GM12878 (cell line): Measurements from ENCODE around the gene RLN2.

Source experiments
- CHD2 ChIP-seq: IDR thresholded peaks from 2 replicates; pipeline ENCODE4 v1.6.1; 2011; ENCODE audit warnings: low read depth, low read length, improper control_type of control experiment, borderline replicate concordance
- CREB1 ChIP-seq: IDR thresholded peaks from 2 replicates; pipeline ENCODE4 v1.6.1; 2012; ENCODE audit warnings: low read depth, mild to moderate bottlenecking, inconsistent platforms
- CTCF ChIP-seq, 3 experiments: IDR thresholded peaks in 2 of 3; conservative IDR thresholded peaks in 1 of 3; 2 replicates each; pipeline ENCODE4 v1.5.1; 2011; ENCODE audit warnings: low read depth in 3 of 3, low read length in 3 of 3, mild to moderate bottlenecking in 3 of 3, control low read depth in 2 of 3, moderate library complexity in 2 of 3, inconsistent platforms in 1 of 3, mixed read lengths in 1 of 3; ENCODE audit not compliant: control insufficient read depth in 2 of 3, insufficient read depth in 1 of 3; ENCODE audit errors: extremely low read depth in 1 of 3
- E2F8 ChIP-seq: fragments of 450-650 bp; IDR thresholded peaks from 2 replicates; pipeline ENCODE4 v1.6.1; 2018; ENCODE audit warnings: mild to moderate bottlenecking, low read depth, moderate library complexity; ENCODE audit not compliant: partially characterized antibody
- MXI1 ChIP-seq: fragments of 150-350 bp; IDR thresholded peaks from 2 replicates; pipeline ENCODE4 v1.6.1; 2011; ENCODE audit warnings: low read depth, mild to moderate bottlenecking, inconsistent platforms, low read length, improper control_type of control experiment
- POLR2AphosphoS5 ChIP-seq: IDR thresholded peaks from 2 replicates; pipeline ENCODE4 v1.6.1; 2011; ENCODE audit warnings: mild to moderate bottlenecking, low read length, inconsistent platforms
- SIN3A ChIP-seq: IDR thresholded peaks from 2 replicates; pipeline ENCODE4 v1.6.1; 2012; ENCODE audit warnings: low read depth, low read length, improper control_type of control experiment
- SMAD5 ChIP-seq: IDR thresholded peaks from 2 replicates; pipeline ENCODE4 v1.6.1; 2016; ENCODE audit warnings: antibody characterized with exemption, low read depth
- SMC3 ChIP-seq: IDR thresholded peaks from 2 replicates; pipeline ENCODE4 v1.6.1; 2011; ENCODE audit warnings: low read length, improper control_type of control experiment, borderline replicate concordance
- SP1 ChIP-seq: IDR thresholded peaks from one replicate; pipeline ENCODE4 v1.6.1; 2011; ENCODE audit warnings: low read depth, low read length
- TAF1 ChIP-seq: IDR thresholded peaks from 2 replicates; pipeline ENCODE4 v1.6.1; 2011; ENCODE audit warnings: mild to moderate bottlenecking, low read depth, low read length, borderline replicate concordance
- ZNF274 ChIP-seq: IDR thresholded peaks from one replicate; pipeline ENCODE4 v1.8.0; 2011; ENCODE audit not compliant: insufficient read length, insufficient read depth

- TF ChIP-seq ZNF274 (no peak), MXI1 (no peak), SMC3 (no peak), CTCF (IDR thresholded peaks at IDR 0.05 in 2 of 3, conservative IDR thresholded peaks at IDR 0.05 in 1 of 3; ENCODE audit: control insufficient read depth in 2 of 3, extremely low read depth in 1 of 3, insufficient read depth in 1 of 3, low read depth in 3 of 3, low read length in 3 of 3) (no peak), E2F8 (no peak), SP1 (no peak), POLR2AphosphoS5 (no peak), TAF1 (no peak), SMAD5 (no peak), SIN3A (no peak), CREB1 (no peak), CHD2 (no peak)
Measured at GRCh38 chr9:5310851-5311250, 6.3 kb upstream of the RLN2 start.
